Suprapubic skin (tissue), 4 donors: ENCODE results near the gene P4HA1. TPM values are rescaled to one million over a fixed set of nuclear protein-coding genes. Genes with fewer than 3 reads are reported as not detected.

ENCODE experiments used
- DNase-seq, 2 donors: peaks; one replicate each; pipeline ENCODE4 v3.0.0-alpha.2; 2019; ENCODE audit warnings: low spot score in 2 of 2
- H3K27ac ChIP-seq: fragments of 200-600 bp; sonication (generic); one replicate; pipeline ENCODE4 v1.5.1; 2019
- H3K27me3 ChIP-seq: fragments of 200-600 bp; sonication (generic); one replicate; pipeline ENCODE4 v1.5.1; 2019
- H3K36me3 ChIP-seq: fragments of 200-600 bp; sonication (generic); one replicate; pipeline ENCODE4 v1.5.1; 2019
- H3K4me1 ChIP-seq: fragments of 200-600 bp; sonication (generic); one replicate; pipeline ENCODE4 v1.5.1; 2019
- H3K4me3 ChIP-seq: fragments of 200-600 bp; sonication (generic); one replicate; pipeline ENCODE4 v1.5.1; 2019; ENCODE audit warnings: mild to moderate bottlenecking
- H3K9me3 ChIP-seq: fragments of 200-600 bp; sonication (generic); one replicate; pipeline ENCODE4 v1.5.1; 2019
- CTCF ChIP-seq, 2 donors: fragments of 200-600 bp in 1 of 2; fragments of 450-650 bp in 1 of 2; sonication (generic) in 1 of 2; IDR thresholded peaks; one replicate each; pipeline ENCODE4 v1.5.1; 2016 to 2019; ENCODE audit warnings: antibody characterized with exemption in 2 of 2, mild to moderate bottlenecking in 1 of 2, moderate library complexity in 1 of 2
- EP300 ChIP-seq: sonication (generic); formaldehyde crosslinking; IDR thresholded peaks from one replicate; pipeline ENCODE4 v1.6.1; 2017; ENCODE audit warnings: antibody characterized with exemption
- POLR2A ChIP-seq, 2 donors: fragments of 450-650 bp; IDR thresholded peaks; one replicate each; pipeline ENCODE4 v1.6.1; 2017; ENCODE audit warnings: antibody characterized with exemption in 2 of 2, mild to moderate bottlenecking in 2 of 2, moderate library complexity in 2 of 2
- POLR2AphosphoS5 ChIP-seq, 3 donors: sonication (generic); formaldehyde crosslinking; IDR thresholded peaks; one replicate each; pipeline ENCODE4 v1.6.1; 2017; ENCODE audit warnings: antibody characterized with exemption in 3 of 3
- WGBS: methylation state at CpG from one replicate; pipeline ENCODE4 v1.1.5; 2018; 5-methylcytosine and 5-hydroxymethylcytosine counted together
- total RNA-seq, 4 donors: library from RNA; depleted of rRNA; stranded (reverse); fragments of >200 nt; gene quantifications; one replicate each; pipeline ENCODE4 v1.1.0, GENCODE V29; 2016

The P4HA1 gene
- total RNA-seq, 4 donors from 2014 or later: 10.6 to 19.5 (median 16.0) TPM

- TF ChIP-seq POLR2AphosphoS5 (IDR thresholded peaks at IDR 0.05): no peak
- no peak for TF ChIP-seq POLR2A (IDR thresholded peaks at IDR 0.05)
- TF ChIP-seq CTCF (IDR thresholded peaks at IDR 0.05): no peak
- no peak for TF ChIP-seq EP300
- H3K27ac ChIP-seq: no peak overlapping the region
- H3K9me3 ChIP-seq: peaks cover 12% of the 10 kb centered on the region
- WGBS: 71% methylated on average over 1 of the region's 4 CpGs
- no peaks in the 10 kb centered on the region for H3K4me1 ChIP-seq
- no peak for DNase-seq
- H3K4me3 ChIP-seq: no peak overlapping the region
- H3K27me3 ChIP-seq: no peaks in the 10 kb centered on the region
- H3K36me3 ChIP-seq: no peaks in the 10 kb centered on the region
Measured at GRCh38 chr10:72981028-72981881, 115.4 kb downstream of the P4HA1 start.

GRCh38 chr10:72980348-72980747 lies 116.3 kb downstream of the P4HA1 start:
- DNase-seq: no peak
- Histone ChIP-seq H3K4me3 (no peak overlapping the region), H3K27ac (no peak overlapping the region), H3K9me3 (peaks cover 17% of the 10 kb centered on the region), H3K27me3 (no peaks in the 10 kb centered on the region), H3K4me1 (no peaks in the 10 kb centered on the region), H3K36me3 (no peaks in the 10 kb centered on the region)
- 96% methylated on average over 2 of the region's 2 CpGs for WGBS
- no peak for TF ChIP-seq POLR2AphosphoS5 (IDR thresholded peaks at IDR 0.05)

GRCh38 chr10:72979709-72980108 lies 117.0 kb downstream of the P4HA1 start:
- TF ChIP-seq POLR2AphosphoS5 (IDR thresholded peaks at IDR 0.05): no peak
- no peak for TF ChIP-seq CTCF (IDR thresholded peaks at IDR 0.05)
- no peak for TF ChIP-seq POLR2A (IDR thresholded peaks at IDR 0.05)
- no peak for TF ChIP-seq EP300
- DNase-seq: no peak
- Histone ChIP-seq H3K4me1 (no peaks in the 10 kb centered on the region), H3K36me3 (no peaks in the 10 kb centered on the region), H3K9me3 (peaks cover 19% of the 10 kb centered on the region), H3K27ac (no peak overlapping the region), H3K4me3 (no peak overlapping the region), H3K27me3 (no peaks in the 10 kb centered on the region)

- no peak for DNase-seq
- Histone ChIP-seq H3K9me3 (peaks cover 19% of the 10 kb centered on the region), H3K36me3 (no peaks in the 10 kb centered on the region), H3K27ac (no peak overlapping the region), H3K27me3 (no peaks in the 10 kb centered on the region), H3K4me1 (no peaks in the 10 kb centered on the region), H3K4me3 (no peak overlapping the region)
- 89% methylated on average over 1 of the region's 1 CpG for WGBS
- TF ChIP-seq POLR2AphosphoS5 (IDR thresholded peaks at IDR 0.05) (no peak), POLR2A (IDR thresholded peaks at IDR 0.05) (no peak), EP300 (no peak), CTCF (IDR thresholded peaks at IDR 0.05) (no peak)
Measured at GRCh38 chr10:72976886-72977285, 119.8 kb downstream of the P4HA1 start.

Other genes with a start within 250 kb of the P4HA1 start
- gene OIT3, start 203.1 kb downstream of the P4HA1 start, total RNA-seq: not detected
- not detected for gene PLA2G12B, start 142.1 kb downstream of the P4HA1 start, total RNA-seq
- 1 to 10 TPM in 3 of 4 donors, under 1 TPM in 1; 0.86 to 4.2 (median 1.5) TPM for gene NUDT13, start 13.6 kb upstream of the P4HA1 start, total RNA-seq
- 10 to 100 TPM; 32.5 to 43.9 (median 35.1) TPM for gene ECD, start 71.1 kb upstream of the P4HA1 start, total RNA-seq
- gene FAM149B1, start 71.3 kb upstream of the P4HA1 start, total RNA-seq: 10 to 100 TPM; 11.0 to 18.9 (median 15.8) TPM
- 10 to 100 TPM; 15.1 to 22.0 (median 19.6) TPM for gene DNAJC9, start 150.4 kb upstream of the P4HA1 start, total RNA-seq
- 10 to 100 TPM; 30.3 to 50.3 (median 43.8) TPM for gene MRPS16, start 155.8 kb upstream of the P4HA1 start, total RNA-seq